OCI-LY7 (cell line): ENCODE results near the gene ANKH. TPM values are rescaled to one million over a fixed set of nuclear protein-coding genes. Genes with fewer than 3 reads are reported as not detected.
A peak's percentile ranks its signal among the peaks of the same experiment; 100 is the strongest.

Experiments
- BruUV-seq: library from RNA; stranded (reverse); fragments of 400-500 nt; replicated peaks from 2 replicates; lab custom pipeline; 2021; lab: Mats Ljungman, UMichigan
- CTCF ChIA-PET: fragments of 300-600 bp; sonication (Branson Sonifier 250); formaldehyde crosslinking; loops from one replicate; lab custom pipeline; 2022; ENCODE audit warnings: antibody characterized with exemption; ENCODE audit not compliant: unreplicated experiment; lab: Charles Lee
- POLR2A ChIA-PET: fragments of 300-600 bp; sonication (Branson Sonifier 250); formaldehyde crosslinking; loops from one replicate; lab custom pipeline; 2022; ENCODE audit warnings: antibody characterized with exemption; lab: Charles Lee
- DNase-seq: peaks from one replicate; pipeline ENCODE4 v3.0.0-alpha.2; 2015; ENCODE audit warnings: low spot score
- H2AFZ ChIP-seq: fragments of 200-600 bp; sonication (generic), shearing (Covaris generic); 2 replicates; pipeline ENCODE4 v1.6.1; 2014; ENCODE audit warnings: mild to moderate bottlenecking, antibody characterized with exemption, low read length, moderate library complexity
- H3K27ac ChIP-seq: fragments of 200-600 bp; sonication (generic); 2 replicates; pipeline ENCODE4 v1.5.1; 2014; ENCODE audit warnings: mixed run types, low read depth, mild to moderate bottlenecking, moderate library complexity, low read length, inconsistent platforms; ENCODE audit not compliant: poor library complexity, severe bottlenecking
- H3K36me3 ChIP-seq: fragments of 200-600 bp; sonication (generic); 2 replicates; pipeline ENCODE4 v1.6.1; 2014; ENCODE audit warnings: mild to moderate bottlenecking, antibody characterized with exemption, low read length, moderate library complexity, mixed read lengths; ENCODE audit not compliant: insufficient read depth
- H3K4me1 ChIP-seq: fragments of 200-600 bp; sonication (generic); 2 replicates; pipeline ENCODE4 v1.5.1; 2014; ENCODE audit warnings: mild to moderate bottlenecking, low read length; ENCODE audit not compliant: insufficient read depth, poor library complexity, severe bottlenecking
- H3K4me2 ChIP-seq: fragments of 200-600 bp; sonication (generic); 2 replicates; pipeline ENCODE4 v1.6.1; 2014; ENCODE audit warnings: mild to moderate bottlenecking, low read length
- H3K4me3 ChIP-seq: fragments of 200-600 bp; sonication (generic); 2 replicates; pipeline ENCODE4 v1.5.1; 2014; ENCODE audit warnings: mild to moderate bottlenecking, low read depth, low read length; ENCODE audit not compliant: poor library complexity, severe bottlenecking
- H3K79me2 ChIP-seq: fragments of 200-600 bp; sonication (generic); 2 replicates; pipeline ENCODE4 v1.6.1; 2016; ENCODE audit warnings: low read depth, mild to moderate bottlenecking, low read length, moderate library complexity, mixed read lengths; ENCODE audit not compliant: insufficient read depth
- H3K9me2 ChIP-seq: fragments of 200-600 bp; sonication (generic); 2 replicates; pipeline ENCODE4 v1.6.1; 2016; ENCODE audit warnings: mild to moderate bottlenecking, low read length, mixed read lengths; ENCODE audit not compliant: insufficient read depth
- H3K9me3 ChIP-seq: fragments of 200-600 bp; sonication (generic); 2 replicates; pipeline ENCODE4 v1.6.1; 2014; ENCODE audit warnings: mild to moderate bottlenecking, mixed run types, low read length, mixed read lengths
- H4K20me1 ChIP-seq: fragments of 200-600 bp; sonication (generic); 2 replicates; pipeline ENCODE4 v1.6.1; 2014; ENCODE audit warnings: mild to moderate bottlenecking, antibody characterized with exemption, low read length, moderate library complexity, mixed read lengths; ENCODE audit not compliant: insufficient read depth
- CTCF ChIP-seq: fragments of 200-600 bp; sonication (generic); conservative IDR thresholded peaks from 2 replicates; pipeline ENCODE4 v1.5.1; 2014; ENCODE audit warnings: mild to moderate bottlenecking, antibody characterized with exemption, low read length, moderate library complexity, mixed read lengths
- EZH2phosphoT487 ChIP-seq: fragments of 200-600 bp; sonication (generic); IDR thresholded peaks from 2 replicates; pipeline ENCODE4 v1.6.1; 2018; ENCODE audit warnings: low read depth, borderline replicate concordance, mild to moderate bottlenecking, mixed run types, antibody characterized with exemption, low read length, moderate library complexity, mixed read lengths
- intact Hi-C: fragments of 100-400 bp; cut with micrococcal nuclease; formaldehyde crosslinking; loops from one replicate; pipeline ENCODE4 v1.10.0; 2022; ENCODE audit not compliant: unreplicated experiment
- total RNA-seq, 2 experiments: library from RNA; depleted of rRNA in 1 of 2; stranded (reverse); fragments of >200 nt in 1 of 2; shearing (Covaris generic) in 1 of 2; gene quantifications; 2 replicates each; pipeline ENCODE4 v1.2.3, GENCODE V29; 2014 to 2022

Gene ANKH
- total RNA-seq, 2 experiments from 2014 or later: 23.1 to 80.4 TPM

GRCh38 chr5:14876095-14876494, 4.5 kb upstream of the ANKH start:
- Histone ChIP-seq H3K4me3 (no peak overlapping the region), H3K79me2 (peaks cover 1% of the 10 kb centered on the region; the same call in 1 of the 2 replicates), H3K36me3 (no peaks in the 10 kb centered on the region), H3K9me2 (no peaks in the 10 kb centered on the region), H3K4me1 (peaks cover 12% of the 10 kb centered on the region), H3K4me2 (no peak overlapping the region), H2AFZ (no peak overlapping the region), H4K20me1 (no peaks in the 10 kb centered on the region), H3K9me3 (no peaks in the 10 kb centered on the region), H3K27ac (no peak overlapping the region)
- CTCF ChIA-PET: no interaction called here
- DNase-seq: no peak
- BruUV-seq: no TSS peak
- intact Hi-C loops: no loop called here
- POLR2A ChIA-PET: interaction anchor here (0.8 to 1.4 kb wide), 2 partner anchors 12 kb away, joined by 3 to 4 read pairs; no protein-coding TSS in a partner anchor
- TF ChIP-seq EZH2phosphoT487 (no peak), CTCF (no peak)

- no peak overlapping the region for H3K4me2 ChIP-seq
- H3K27ac ChIP-seq: no peak overlapping the region
- H3K4me3 ChIP-seq: no peak overlapping the region
- CTCF ChIA-PET: no interaction called here
- POLR2A ChIA-PET: interaction anchor here (0.6 to 1.1 kb wide), 3 partner anchors 147 to 184 kb away, joined by 3 to 5 read pairs (median 3); no protein-coding TSS in a partner anchor
- H3K4me1 ChIP-seq: peaks cover 26% of the 10 kb centered on the region
- no peak for DNase-seq
- no TSS peak for BruUV-seq
- intact Hi-C loops: loop anchor here (5.0 kb wide), 2 partner anchors 129 to 131 kb away; no protein-coding TSS in a partner anchor
- H3K9me3 ChIP-seq: no peaks in the 10 kb centered on the region
- no peaks in the 10 kb centered on the region for H3K36me3 ChIP-seq
- peaks cover 24% of the 10 kb centered on the region for H3K79me2 ChIP-seq
- peaks cover 14% of the 10 kb centered on the region for H4K20me1 ChIP-seq
- no peak overlapping the region for H2AFZ ChIP-seq
- TF ChIP-seq CTCF: no peak
- TF ChIP-seq EZH2phosphoT487: no peak
- H3K9me2 ChIP-seq: no peaks in the 10 kb centered on the region
Measured at GRCh38 chr5:14873790-14874189, 2.2 kb upstream of the ANKH start.

GRCh38 chr5:14873093-14873492, 1.5 kb upstream of the ANKH start:
- TF ChIP-seq CTCF: no peak
- no peak for TF ChIP-seq EZH2phosphoT487
- no peaks in the 10 kb centered on the region for H3K9me2 ChIP-seq
- H3K9me3 ChIP-seq: no peaks in the 10 kb centered on the region
- H3K79me2 ChIP-seq: peaks cover 28% of the 10 kb centered on the region
- no TSS peak for BruUV-seq
- peak overlapping the region; percentile 91 for H3K4me2 ChIP-seq
- H3K36me3 ChIP-seq: no peaks in the 10 kb centered on the region
- DNase-seq: peak; percentile 20
- H4K20me1 ChIP-seq: peaks cover 15% of the 10 kb centered on the region
- no peak overlapping the region for H3K27ac ChIP-seq
- H2AFZ ChIP-seq: peak overlapping the region; percentile 93
- ChIA-PET POLR2A (interaction anchor here (0.6 to 1.1 kb wide), 8 partner anchors 15 to 214 kb away, joined by 3 to 5 read pairs (median 4); no protein-coding TSS in a partner anchor), CTCF (no interaction called here)
- intact Hi-C loops: loop anchor here (5.0 kb wide), 2 partner anchors 129 to 131 kb away; no protein-coding TSS in a partner anchor
- peaks cover 26% of the 10 kb centered on the region for H3K4me1 ChIP-seq
- H3K4me3 ChIP-seq: peak overlapping the region; percentile 81
